Esophagus (tissue), 2 donors: ENCODE measurements around the gene CCR8. TPM values are rescaled to one million over a fixed set of nuclear protein-coding genes. Genes with fewer than 3 reads are reported as not detected.
"Not testable (repeated sequence)": the region's sequence is repeated elsewhere in the genome, so short reads cannot be mapped to it uniquely, and the experiment has no call there.

Experiments used
- H3K27ac ChIP-seq, 2 donors: one replicate each; pipeline ENCODE4 v1.5.1; 2013; ENCODE audit warnings: low read depth in 2 of 2, mild to moderate bottlenecking in 2 of 2, inconsistent platforms in 1 of 2, low read length in 1 of 2, moderate library complexity in 1 of 2
- H3K27me3 ChIP-seq, 2 donors: one replicate each; pipeline ENCODE4 v1.6.1; 2013; ENCODE audit warnings: low read length in 2 of 2, control low read depth in 1 of 2, mild to moderate bottlenecking in 1 of 2; ENCODE audit not compliant: insufficient read depth in 2 of 2, control insufficient read depth in 1 of 2
- H3K36me3 ChIP-seq, 2 donors: one replicate each; pipeline ENCODE4 v1.6.1; 2013; ENCODE audit warnings: low read length in 1 of 2; ENCODE audit not compliant: control insufficient read depth in 2 of 2, insufficient read depth in 2 of 2
- H3K4me1 ChIP-seq, 2 donors: one replicate each; pipeline ENCODE4 v1.6.1; 2013; ENCODE audit warnings: low read length in 1 of 2; ENCODE audit not compliant: control insufficient read depth in 2 of 2, insufficient read depth in 2 of 2
- H3K4me3 ChIP-seq, 2 donors: one replicate each; pipeline ENCODE4 v1.5.1; 2013; ENCODE audit warnings: low read length in 2 of 2, mild to moderate bottlenecking in 2 of 2, low read depth in 1 of 2, moderate library complexity in 1 of 2
- H3K9me3 ChIP-seq, 2 donors: one replicate each; pipeline ENCODE4 v1.6.1; 2013; ENCODE audit warnings: mild to moderate bottlenecking in 2 of 2, low read depth in 1 of 2, low read length in 1 of 2, moderate library complexity in 1 of 2; ENCODE audit not compliant: control insufficient read depth in 2 of 2, insufficient read depth in 1 of 2
- WGBS, 2 donors: extraction: QIAGEN DNeasy Blood & Tissue Kit; methylation state at CpG; one replicate each; pipeline ENCODE4 v1.1.7; 2013; 5-methylcytosine and 5-hydroxymethylcytosine counted together
- polyA plus RNA-seq, 2 donors: library from polyadenylated mRNA; stranded (reverse); fragments of 200-250 nt; gene quantifications; one replicate each; pipeline ENCODE4 v1.2.3, GENCODE V29; 2013
- donor health status: healthy with polysubstance abuse.
- donor health status: Bipolar disorder and iron deficiency.

CCR8 gene
- polyA plus RNA-seq, 2 donors = 0.06 TPM; not detected in 1

- H3K27me3 ChIP-seq = no peaks in the 10 kb centered on the region
- no peaks in the 10 kb centered on the region for H3K4me1 ChIP-seq
- no peak overlapping the region for H3K27ac ChIP-seq
- H3K36me3 ChIP-seq = no peaks in the 10 kb centered on the region
- H3K4me3 ChIP-seq = no peak overlapping the region
- no peaks in the 10 kb centered on the region for H3K9me3 ChIP-seq
Measured at GRCh38 chr3:39343760-39344159, 14.3 kb downstream of the CCR8 start.

DNA sequence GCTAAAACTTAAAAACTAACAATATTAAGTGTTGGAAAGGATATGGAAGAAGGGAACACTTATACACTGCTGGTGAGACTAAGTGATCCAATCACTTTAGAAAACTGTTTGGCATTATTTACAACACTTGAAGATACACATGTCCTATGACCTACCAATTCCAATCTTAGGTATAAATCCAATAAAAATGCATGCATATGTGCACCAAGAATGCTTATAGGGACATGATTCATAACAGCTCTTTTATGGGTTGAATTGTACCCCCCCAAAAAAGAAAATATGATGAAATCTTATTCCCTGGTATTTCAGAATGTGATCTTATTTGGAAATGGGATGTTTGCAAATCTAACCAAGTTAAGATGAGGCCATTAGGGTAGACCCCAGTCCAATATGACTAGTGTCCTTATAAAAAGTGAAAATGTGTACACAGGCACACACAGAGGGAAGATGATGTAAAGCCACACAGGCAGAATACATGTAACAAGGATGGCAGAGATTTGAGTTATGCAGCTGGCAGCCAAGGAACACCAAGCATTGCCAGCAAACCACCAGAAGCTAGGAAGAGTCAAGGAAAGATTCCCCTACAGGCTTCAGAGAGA is 15.3 kb downstream of the CCR8 start:
- H3K4me1 ChIP-seq = no peaks in the 10 kb centered on the region
- H3K27ac ChIP-seq = no peak overlapping the region
- no peak overlapping the region for H3K4me3 ChIP-seq
- H3K36me3 ChIP-seq = no peaks in the 10 kb centered on the region
- H3K27me3 ChIP-seq = no peaks in the 10 kb centered on the region
- no peaks in the 10 kb centered on the region for H3K9me3 ChIP-seq

DNA sequence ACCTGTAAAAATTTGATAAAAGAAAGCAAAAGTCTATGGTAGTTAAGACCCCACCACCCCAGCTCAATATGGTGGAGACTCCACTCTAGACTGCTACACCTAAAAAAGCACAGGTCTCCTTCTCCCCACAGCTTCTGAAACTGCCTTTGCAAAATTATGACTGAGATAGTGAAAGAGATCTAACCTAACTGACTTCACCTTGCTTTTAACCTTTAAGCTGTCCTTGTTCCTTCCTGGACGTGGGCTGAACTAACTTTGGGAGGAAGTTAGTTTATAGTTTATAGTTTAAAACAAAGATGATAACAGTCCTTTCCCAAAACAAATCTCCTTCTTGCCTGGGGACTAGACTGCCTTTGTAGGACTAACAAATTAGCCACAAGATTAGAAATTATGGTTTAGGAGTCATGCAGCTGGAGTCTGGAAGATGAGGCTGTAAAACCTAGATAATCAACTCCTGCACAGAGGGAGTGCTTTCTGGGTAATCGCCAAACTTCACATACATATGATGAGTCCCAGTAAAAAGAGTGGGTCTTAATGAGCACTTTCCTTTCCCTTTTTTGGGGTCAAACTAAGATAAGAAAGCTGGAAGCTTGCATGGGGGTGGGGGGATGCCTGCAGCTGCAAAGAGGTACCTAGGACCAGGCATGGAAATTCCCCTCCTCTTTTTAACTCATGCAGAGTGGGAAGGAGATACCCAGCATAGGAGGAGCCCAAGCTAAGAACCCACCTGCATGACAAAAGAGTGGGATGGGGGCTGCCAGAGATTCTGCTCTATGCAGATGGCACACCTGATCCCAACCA is 17.5 kb downstream of the CCR8 start:
- Histone ChIP-seq H3K27ac (no peak overlapping the region), H3K36me3 (no peaks in the 10 kb centered on the region), H3K9me3 (no peaks in the 10 kb centered on the region), H3K27me3 (no peaks in the 10 kb centered on the region), H3K4me1 (no peaks in the 10 kb centered on the region), H3K4me3 (no peak overlapping the region)
- 52% methylated on average over 2 of the region's 2 CpGs for WGBS, 2 donors

GRCh38 chr3:39347586-39347876 is 18.0 kb downstream of the CCR8 start:
- Histone ChIP-seq H3K4me3 (no peak overlapping the region), H3K36me3 (no peaks in the 10 kb centered on the region), H3K27ac (no peak overlapping the region), H3K27me3 (no peaks in the 10 kb centered on the region), H3K4me1 (no peaks in the 10 kb centered on the region), H3K9me3 (no peaks in the 10 kb centered on the region)
- 48 to 55% methylated on average over 3 of the region's 3 CpGs for WGBS, 2 donors

- Histone ChIP-seq H3K9me3 (no peaks in the 10 kb centered on the region), H3K4me1 (no peaks in the 10 kb centered on the region), H3K36me3 (no peaks in the 10 kb centered on the region), H3K27me3 (no peaks in the 10 kb centered on the region), H3K4me3 (no peak overlapping the region), H3K27ac (no peak overlapping the region)
- WGBS, 2 donors = 35 to 51% methylated on average over 3 of the region's 3 CpGs
Measured at GRCh38 chr3:39349080-39349479, 19.6 kb downstream of the CCR8 start.

GRCh38 chr3:39350714-39351113 is 21.2 kb downstream of the CCR8 start:
- Histone ChIP-seq H3K4me3 (no peak overlapping the region), H3K9me3 (no peaks in the 10 kb centered on the region), H3K27ac (no peak overlapping the region), H3K4me1 (no peaks in the 10 kb centered on the region), H3K36me3 (no peaks in the 10 kb centered on the region), H3K27me3 (no peaks in the 10 kb centered on the region)
- 78 to 80% methylated on average over 5 of the region's 5 CpGs for WGBS, 2 donors

DNA sequence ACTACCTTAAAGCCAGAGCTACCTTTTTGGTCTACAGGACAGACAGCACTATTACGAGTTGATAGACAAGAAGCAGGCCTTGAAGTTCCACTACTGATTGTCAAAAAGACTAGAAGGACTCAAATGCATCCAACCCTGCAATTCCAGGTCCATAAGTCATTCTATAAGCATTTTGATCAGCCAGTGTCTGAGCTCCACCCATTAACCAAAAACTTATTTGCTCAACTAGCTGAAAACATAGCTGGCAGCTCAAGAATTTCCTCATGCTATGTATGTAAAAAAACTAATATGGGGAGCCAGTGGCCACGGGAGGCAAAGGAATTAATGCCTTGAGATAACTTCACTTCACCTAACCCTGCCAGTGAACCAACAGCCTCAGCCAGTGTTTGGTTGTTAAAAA is 21.6 kb downstream of the CCR8 start:
- not testable (repeated sequence) for H3K27me3 ChIP-seq, H3K9me3 ChIP-seq, H3K4me1 ChIP-seq, H3K27ac ChIP-seq, H3K4me3 ChIP-seq, H3K36me3 ChIP-seq
- 64 to 76% methylated on average over 2 of the region's 2 CpGs for WGBS, 2 donors

DNA sequence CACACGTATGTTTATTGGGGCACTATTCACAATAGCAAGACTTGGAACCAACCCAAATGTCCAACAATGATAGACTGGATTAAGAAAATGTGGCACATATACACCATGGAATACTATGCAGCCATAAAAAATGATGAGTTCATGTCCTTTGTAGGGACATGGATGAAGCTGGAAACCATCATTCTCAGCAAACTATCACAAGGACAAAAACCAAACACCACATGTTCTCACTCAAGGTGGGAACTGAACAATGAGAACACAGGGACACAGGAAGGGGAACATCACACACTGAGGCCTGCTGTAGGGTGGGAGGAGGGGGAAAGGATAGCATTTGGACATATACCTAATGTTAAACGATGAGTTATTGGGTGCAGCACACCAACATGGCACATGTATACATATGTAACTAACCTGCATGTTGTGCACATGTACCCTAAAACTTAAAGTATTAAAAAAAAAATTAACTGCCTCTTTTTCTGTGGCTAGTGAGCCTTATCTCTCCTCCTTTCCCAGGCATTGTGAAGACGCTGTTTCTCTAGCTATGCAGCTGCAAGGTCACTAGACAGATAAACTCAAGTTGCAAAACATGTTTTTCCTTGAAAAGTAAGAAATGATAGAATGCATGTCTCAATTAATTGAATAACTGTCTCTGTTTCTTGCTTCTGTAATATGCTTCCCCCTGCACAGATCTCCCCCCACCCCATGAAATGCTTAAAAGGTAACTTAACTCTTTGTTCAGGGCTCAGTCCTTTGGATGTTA is 23.8 kb downstream of the CCR8 start:
- H3K4me3 ChIP-seq, H3K4me1 ChIP-seq, H3K27me3 ChIP-seq, H3K36me3 ChIP-seq, H3K27ac ChIP-seq, H3K9me3 ChIP-seq: not testable (repeated sequence)
- WGBS, 2 donors = 72 to 74% methylated on average over 3 of the region's 3 CpGs

- Histone ChIP-seq H3K36me3 (no peaks in the 10 kb centered on the region), H3K27ac (no peak overlapping the region), H3K27me3 (no peaks in the 10 kb centered on the region), H3K9me3 (no peaks in the 10 kb centered on the region), H3K4me3 (no peak overlapping the region), H3K4me1 (no peaks in the 10 kb centered on the region)
- 81 to 83% methylated on average over 3 of the region's 3 CpGs for WGBS, 2 donors
Measured at GRCh38 chr3:39358333-39358732, 28.8 kb downstream of the CCR8 start.
